HG03469 (cell line): ENCODE data around the gene PDE7B.

ENCODE experiments used
- ATAC-seq: cut with Tn5 transposase; IDR thresholded peaks from one replicate; pipeline ENCODE4 v1.9.1; 2021; ENCODE audit warnings: mild to moderate bottlenecking, moderate library complexity, moderate number of reproducible peaks; ENCODE audit not compliant: unreplicated experiment

The PDE7B gene

GRCh38 chr6:136173519-136174507 lies 322.3 kb downstream of the PDE7B start:
- no peak for ATAC-seq

DNA sequence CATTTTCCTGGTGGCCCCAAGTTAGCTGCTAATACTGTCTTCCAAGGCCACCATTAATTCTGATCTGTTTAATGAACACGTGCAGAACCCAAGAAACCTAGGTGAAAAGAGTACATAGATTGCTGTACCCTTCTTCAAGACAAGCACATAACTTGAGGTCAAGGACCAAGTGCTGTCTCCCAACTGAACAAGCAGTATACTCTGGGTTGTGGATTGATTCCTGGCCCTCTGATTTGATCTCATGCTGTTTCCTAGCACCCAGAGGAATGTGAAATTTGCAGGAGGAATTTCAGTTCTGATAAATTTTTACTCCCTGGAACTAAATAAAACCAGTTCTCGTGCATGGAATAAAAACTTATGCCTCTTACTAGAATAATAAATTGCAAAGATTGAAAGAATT lies 323.0 kb downstream of the PDE7B start:
- ATAC-seq, result no peak

DNA sequence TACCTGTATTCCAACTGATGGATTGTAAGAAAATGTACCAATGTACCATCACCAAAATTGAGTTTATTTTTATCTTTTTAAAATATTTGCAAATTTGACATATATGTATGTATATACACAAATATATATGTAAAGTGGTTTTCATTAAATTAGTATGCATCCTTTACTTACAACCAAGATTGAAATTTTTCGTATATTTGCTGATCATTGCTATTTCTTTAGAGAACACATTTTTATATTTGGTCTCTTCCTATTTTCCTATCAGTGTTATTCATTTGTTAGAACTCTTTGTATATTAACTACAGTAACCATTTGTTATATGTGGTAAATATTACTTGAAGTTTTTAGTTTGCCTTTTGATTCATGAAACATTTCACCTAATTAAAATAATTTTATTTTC lies 324.4 kb downstream of the PDE7B start:
- ATAC-seq, result no peak

DNA sequence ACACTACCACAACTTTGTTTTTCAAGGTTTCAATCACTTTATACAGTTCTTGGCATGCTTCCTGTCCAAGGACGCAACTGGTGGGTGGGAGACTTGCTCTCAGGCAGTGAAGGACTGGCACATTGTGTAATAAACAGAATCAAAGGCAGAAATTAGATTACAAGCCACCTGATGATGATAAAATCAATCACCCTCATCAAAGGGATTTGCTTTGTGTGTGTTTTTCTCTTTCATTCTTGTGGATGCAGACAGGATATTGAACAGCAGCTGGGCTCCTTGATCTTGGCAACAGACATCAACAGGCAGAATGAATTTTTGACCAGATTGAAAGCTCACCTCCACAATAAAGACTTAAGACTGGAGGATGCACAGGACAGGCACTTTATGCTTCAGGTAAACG lies 327.2 kb downstream of the PDE7B start:
- ATAC-seq, result no peak

GRCh38 chr6:136180704-136181511 lies 329.4 kb downstream of the PDE7B start:
- no peak for ATAC-seq

GRCh38 chr6:136181512-136181833 lies 330.0 kb downstream of the PDE7B start:
- ATAC-seq, result no peak

DNA sequence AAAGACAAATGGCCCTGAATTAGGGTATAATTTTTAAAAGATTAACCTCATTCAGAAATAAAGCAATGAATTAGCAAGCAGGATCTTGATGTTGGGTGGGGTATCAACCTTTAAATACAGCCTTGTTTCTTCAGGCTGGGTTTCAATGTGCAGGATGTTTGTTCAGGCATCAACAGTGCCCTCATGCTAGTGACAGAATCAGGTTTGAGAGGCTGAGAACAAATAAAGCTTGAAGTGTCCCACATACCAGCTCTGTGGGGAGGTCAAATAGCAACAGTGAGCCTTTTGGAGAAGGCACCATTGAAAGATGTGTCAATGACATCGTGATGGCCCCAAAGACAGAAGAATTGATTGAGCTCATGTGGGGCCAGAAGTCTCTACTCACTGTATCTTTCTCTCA lies 330.4 kb downstream of the PDE7B start:
- no peak for ATAC-seq

GRCh38 chr6:136184738-136185137 lies 333.2 kb downstream of the PDE7B start:
- no peak for ATAC-seq

GRCh38 chr6:136186363-136186762 lies 334.9 kb downstream of the PDE7B start:
- ATAC-seq, result no peak

DNA sequence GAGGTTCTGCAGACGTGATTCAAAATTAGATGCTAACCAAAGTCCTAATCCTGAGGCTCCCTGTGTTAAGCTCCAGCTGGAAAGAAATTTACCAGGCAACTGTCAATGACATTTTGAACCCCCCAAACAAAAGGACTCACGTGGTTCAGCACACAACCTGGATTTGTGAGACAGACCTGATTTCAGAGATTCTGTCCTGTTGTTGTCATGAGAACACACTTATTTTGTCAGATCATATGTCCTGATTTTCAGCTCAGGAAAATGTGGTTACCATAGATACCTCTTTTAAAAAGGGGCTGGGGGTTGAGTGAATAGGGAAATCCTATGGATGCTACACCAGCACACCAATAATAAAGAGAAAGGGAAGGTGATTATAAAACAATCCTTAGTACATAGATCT lies 337.0 kb downstream of the PDE7B start:
- no peak for ATAC-seq

- no peak for ATAC-seq
Observed at GRCh38 chr6:136189104-136189503, 337.6 kb downstream of the PDE7B start.

DNA sequence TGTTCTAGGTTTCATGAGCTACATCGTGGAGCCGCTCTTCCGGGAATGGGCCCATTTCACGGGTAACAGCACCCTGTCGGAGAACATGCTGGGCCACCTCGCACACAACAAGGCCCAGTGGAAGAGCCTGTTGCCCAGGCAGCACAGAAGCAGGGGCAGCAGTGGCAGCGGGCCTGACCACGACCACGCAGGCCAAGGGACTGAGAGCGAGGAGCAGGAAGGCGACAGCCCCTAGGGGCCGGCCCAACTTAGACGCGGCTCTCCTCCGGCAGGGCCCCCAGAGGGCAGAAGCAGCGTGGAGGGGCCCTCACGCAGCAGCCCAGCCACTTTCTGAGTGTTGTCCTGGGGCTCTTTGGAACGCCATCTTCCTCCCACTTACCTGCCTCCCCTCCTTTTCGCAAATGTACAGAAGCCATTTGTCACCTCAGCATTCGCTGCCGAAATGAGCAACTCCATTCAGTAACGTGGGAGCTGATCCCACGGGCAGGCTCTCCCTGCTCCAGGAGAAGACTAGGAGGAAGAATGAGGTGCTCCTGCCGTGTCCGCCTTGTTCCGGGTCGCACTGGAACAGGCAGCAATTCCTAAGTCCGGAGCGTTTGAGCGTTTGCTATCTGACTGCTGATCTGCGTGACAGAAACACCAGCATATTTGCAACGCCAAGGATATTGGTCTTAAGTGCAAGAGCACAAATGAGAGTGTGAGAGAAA lies 340.3 kb downstream of the PDE7B start:
- no peak for ATAC-seq

- ATAC-seq, result no peak
Observed at GRCh38 chr6:136192902-136193301, 341.4 kb downstream of the PDE7B start.

DNA sequence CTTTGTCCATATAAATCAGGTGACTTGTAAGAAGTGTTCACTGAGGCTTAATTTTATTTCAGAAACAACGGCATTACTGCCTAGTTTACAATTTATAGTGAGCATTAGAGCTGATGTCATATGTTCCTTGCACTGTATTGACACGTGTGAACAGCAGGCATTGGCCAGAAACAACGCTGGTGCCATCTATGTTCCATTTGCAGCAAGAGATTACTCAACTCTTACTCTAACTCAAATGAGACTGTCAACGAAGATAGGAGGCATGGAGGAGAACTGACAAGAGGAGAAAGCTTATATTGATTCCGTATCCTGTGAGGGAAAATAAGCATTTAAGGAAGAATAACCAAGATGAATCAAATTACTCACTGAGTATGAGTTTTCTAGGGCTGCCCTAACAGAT lies 350.2 kb downstream of the PDE7B start:
- no peak for ATAC-seq

DNA sequence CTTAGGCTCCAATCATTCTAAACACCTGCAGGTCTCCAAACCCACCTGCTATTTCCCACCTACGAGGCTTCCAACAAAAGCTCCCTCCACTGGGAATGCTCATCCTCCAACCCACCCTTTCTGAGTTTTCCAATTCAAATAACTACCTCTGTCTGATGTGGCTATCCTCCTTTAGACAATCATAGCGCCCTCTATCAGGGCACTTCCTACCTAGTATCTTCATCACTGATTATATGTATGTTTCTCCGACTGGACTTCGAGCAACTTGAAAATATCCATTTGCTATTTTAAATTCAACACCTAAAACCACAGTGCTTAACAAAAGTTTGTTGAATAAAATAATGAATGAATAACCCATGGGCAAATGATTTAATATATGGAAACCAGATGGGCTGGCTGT lies 357.3 kb downstream of the PDE7B start:
- ATAC-seq, result no peak

- no peak for ATAC-seq
Observed at GRCh38 chr6:136209496-136209895, 358.0 kb downstream of the PDE7B start.

DNA sequence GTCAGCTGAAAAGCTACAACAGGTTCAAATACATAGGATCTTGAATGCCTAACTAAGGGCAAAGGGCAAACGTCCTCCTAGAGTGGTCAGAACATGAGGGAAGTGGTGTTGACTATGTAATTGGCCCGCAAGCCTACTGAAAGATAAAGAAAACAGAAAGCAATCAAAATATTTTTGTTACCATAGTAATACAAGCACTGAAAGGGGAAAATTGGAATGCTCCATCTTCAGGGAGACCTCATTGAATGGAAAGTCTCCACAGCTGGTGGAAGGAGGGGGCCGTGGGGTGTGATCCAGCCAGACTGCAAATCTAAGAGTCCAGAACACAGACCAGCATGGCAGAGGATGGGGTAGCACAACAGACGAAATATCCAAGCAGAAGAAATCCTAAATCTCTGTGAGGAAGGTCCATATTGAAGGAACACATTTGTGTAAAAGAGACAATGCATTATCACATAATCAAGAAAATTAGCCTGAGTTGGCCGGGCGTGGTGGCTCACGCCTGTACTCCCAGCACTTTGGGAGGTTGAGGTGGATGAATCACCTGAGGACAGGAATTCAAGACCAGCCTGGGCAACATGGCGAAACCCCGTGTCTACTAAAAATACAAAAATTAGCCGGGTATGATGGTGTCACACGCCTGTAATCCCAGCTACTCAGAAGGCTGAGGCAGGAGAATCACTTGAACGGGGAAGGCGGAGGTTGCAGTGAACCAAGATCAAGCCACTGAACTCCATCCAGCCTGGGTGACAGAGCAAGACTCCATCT lies 359.1 kb downstream of the PDE7B start:
- no peak for ATAC-seq

DNA sequence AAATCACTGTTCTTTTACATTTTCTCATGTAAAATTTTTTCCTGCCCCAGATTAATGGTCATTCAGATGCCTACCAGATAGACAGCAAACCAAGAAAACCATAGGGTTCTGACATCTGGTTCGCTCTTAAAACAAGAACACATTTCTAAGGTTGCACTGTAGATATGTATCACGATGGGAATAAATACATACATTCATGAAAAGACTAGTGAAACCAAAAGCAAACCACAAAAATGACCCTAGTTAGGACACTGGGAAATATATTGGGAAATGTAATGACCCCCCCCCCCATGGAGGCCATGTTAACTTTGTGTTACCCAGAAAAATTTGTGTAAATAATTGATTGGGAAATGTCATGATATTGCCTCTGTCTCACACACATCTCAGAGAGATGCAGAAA lies 361.1 kb downstream of the PDE7B start:
- no peak for ATAC-seq

- no peak for ATAC-seq
Observed at GRCh38 chr6:136213012-136213539, 361.6 kb downstream of the PDE7B start.

GRCh38 chr6:136213853-136214252 lies 362.4 kb downstream of the PDE7B start:
- ATAC-seq, result no peak
